HTERT RPE-1 (cell line): ENCODE data around the gene JAKMIP1.

Source experiments
- in situ Hi-C: fragments of 300-500 bp; cut with MboI; formaldehyde crosslinking; loops from 4 replicates; pipeline ENCODE4 v1.14.3; 2020; ENCODE audit warnings: low sequenced_read_pairs

The JAKMIP1 gene

GRCh38 chr4:6183740-6184139 is 16.6 kb downstream of the JAKMIP1 start:
- in situ Hi-C loops, result no loop called here

DNA sequence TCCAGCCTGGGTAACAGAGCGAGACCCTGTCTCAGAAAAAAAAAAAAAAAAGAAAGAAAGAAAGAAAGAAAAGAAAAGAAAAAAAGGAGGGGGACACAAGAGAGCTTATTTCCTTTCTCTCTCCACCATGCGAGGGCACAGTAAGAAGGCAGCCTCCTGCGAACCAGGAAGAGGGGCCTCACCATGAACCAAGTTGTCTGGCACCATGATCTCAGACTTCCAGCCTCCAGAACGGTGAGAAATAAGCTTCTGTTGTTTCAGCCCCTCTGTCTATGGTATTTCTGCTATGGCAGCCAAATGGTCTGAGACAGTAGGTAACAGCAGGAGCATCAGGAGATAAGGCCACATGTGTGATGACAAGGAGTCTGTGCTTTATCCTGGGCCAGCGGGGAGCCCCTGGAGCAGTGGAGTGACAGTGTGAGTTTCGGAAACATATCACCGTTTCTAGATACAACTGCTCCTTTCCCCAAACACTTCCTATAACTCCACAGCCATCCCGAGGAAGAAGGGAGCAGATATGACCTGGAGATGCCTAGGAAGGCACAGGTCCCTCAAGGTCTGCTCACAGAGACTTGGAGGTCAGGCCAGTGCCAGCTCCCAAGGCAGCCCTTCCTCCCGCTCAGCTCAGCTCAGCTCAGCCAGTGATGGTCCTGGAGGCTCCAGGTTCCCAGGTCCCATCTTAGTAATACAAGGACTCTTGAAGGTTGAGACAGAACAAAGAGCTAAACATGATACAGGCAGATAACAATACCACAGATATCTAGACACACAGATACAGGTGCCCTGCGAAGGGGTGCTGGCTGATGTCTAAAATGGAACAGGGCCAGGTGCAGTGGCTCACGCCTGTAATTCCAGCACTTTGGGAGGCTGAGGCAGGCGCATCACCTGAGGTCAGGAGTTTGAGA is 17.7 kb downstream of the JAKMIP1 start:
- in situ Hi-C loops, result no loop called here

DNA sequence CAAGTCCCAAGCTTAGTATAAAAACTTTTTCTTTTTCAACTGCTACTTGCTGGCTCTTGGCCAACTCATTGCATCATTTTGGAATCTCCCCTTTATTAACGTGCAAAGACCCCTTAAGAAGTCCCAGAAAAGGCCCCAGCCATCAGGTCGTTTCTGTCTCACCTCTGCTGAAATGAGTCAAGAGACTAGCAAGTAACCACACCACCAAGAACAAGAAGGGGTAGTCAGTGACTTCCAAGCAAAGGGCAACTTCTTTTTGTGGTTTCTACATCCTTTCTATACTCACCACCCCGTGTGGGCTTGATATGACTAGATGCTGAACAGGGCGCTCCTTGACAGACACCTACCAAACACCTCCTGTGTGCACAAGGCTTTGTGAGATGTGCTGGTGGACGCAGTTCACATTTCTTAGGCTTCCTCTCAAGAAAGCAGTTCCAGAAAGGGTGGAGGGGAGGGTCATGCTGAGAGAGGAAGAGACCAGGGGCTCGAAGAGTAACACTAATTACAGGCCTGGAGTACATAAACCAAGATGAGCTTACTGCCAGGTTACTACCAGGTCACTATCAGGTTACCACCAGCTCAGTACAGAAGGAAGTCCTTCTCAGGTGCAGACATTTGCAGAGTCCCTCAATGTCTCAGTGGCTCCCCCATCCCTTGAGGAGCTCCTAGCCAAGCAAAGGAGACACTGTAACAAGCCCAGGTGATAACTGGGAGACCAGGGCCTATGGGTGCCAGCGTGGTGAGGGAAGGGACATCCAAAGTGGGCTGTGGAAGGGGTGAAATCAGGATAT is 19.3 kb downstream of the JAKMIP1 start:
- in situ Hi-C loops, result no loop called here

DNA sequence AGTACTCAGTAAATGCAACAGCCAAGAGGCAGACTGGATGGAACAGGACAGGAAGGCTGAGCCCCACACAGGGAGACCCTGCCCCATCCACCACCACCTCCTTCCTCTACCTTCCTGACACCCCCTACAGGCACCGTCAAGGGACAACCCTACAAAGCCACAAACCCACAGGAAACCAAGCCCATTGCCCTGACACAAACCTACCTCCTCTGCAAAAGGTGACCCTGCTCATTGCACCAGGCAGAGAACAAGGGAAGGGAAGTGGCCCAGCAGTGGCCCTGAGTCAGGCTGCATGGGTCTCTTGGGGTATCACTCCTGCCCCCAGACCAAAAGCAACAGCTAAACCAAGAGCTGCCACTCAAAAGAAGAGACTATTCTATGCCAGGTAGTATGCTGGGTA is 21.0 kb downstream of the JAKMIP1 start:
- in situ Hi-C loops, result no loop called here

GRCh38 chr4:6178757-6179156 is 21.6 kb downstream of the JAKMIP1 start:
- in situ Hi-C loops, result no loop called here

DNA sequence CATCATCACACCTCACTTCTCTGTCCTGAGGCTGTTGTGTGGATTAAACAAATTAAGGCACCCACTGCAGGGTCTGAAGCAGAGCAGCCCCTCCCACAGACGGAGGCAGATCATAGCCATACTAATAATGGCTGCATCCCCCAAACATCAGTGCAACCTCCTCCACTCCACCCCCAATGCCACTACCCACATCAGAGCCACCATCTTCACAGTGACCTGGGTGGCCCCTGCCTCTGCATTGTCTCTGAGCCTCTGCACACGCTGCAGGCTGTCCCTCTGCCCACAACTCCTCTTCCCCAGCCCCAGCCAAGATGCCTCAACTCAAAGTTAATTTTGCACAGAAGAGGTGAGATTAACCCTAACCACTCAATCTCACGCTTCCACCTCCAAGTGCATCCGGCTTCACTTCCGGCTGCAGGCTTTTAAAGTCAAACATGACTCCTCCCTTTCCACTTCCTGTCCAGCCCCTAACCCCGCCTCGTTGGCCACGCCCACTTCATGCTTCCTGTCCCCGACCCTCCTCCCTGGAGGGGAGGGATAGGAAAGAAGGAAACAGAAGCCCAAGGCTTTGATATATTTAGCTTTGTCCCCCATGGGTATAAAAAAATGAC is 22.7 kb downstream of the JAKMIP1 start:
- in situ Hi-C loops, result no loop called here

- in situ Hi-C loops, result no loop called here
Measured at GRCh38 chr4:6175426-6175825, 24.9 kb downstream of the JAKMIP1 start.

GRCh38 chr4:6172927-6173200 is 27.5 kb downstream of the JAKMIP1 start:
- in situ Hi-C loops, result no loop called here

DNA sequence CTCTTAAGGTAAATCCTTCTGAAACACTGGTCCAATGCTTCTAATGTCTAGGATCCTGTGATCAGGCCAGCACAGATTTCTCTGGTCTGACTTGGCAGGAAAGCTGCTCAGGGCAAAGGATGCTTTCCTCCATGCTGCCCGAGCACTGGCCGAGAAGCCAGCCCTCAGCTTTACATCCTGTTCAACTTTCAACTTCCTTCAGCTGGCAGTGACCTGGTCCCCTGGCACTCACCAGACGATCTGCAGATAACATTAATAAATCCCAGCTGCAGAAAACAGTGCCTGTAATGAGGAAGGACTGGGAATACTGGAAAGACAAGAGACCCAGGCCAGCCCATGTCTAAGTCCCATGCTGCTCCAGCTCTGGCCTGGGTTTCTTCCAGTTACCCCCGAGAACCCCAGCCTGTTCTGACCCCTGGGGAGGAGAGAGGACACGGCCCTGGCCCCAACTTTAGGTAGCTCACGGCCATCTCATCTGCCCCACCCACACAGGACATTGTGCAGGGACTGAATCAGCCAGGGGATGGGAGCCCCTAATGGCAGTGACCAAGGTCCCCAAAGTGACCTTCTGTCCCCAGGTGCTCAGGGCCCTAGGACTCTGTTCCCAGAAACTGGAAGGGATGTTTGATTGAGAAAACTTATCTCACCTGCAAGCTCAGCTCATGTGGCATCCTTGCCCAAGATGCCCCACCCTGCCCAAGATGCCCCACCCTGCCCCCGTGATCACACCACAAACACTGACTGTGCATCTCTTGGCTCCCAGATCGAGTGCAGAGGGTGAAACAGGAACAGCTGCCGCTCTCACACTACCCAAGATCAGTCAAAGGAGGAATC is 28.0 kb downstream of the JAKMIP1 start:
- in situ Hi-C loops, result no loop called here

GRCh38 chr4:6169239-6169638 is 31.1 kb downstream of the JAKMIP1 start:
- in situ Hi-C loops, result no loop called here

DNA sequence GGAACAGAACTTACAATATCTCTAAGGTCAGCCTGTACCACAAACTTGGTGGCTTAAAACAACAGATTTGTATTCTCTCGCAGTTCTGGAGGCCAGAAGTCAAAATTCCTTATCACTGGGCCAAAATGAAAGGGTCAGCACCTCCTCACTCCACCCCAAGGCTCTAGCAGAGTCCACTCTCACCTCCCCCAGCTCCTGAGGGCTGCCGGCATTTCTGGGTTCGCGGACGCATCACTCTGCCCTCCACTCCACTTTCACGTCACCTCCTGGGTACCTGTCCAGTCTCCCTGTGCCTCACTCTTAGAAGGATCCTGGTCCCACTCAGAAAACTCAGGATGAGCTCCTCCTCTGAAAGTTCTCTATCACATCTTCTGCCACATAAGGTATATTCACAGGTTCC is 34.6 kb downstream of the JAKMIP1 start:
- in situ Hi-C loops, result no loop called here

GRCh38 chr4:6162885-6163284 is 37.5 kb downstream of the JAKMIP1 start:
- in situ Hi-C loops, result no loop called here

- in situ Hi-C loops, result no loop called here
Measured at GRCh38 chr4:6161921-6162464, 38.4 kb downstream of the JAKMIP1 start.

DNA sequence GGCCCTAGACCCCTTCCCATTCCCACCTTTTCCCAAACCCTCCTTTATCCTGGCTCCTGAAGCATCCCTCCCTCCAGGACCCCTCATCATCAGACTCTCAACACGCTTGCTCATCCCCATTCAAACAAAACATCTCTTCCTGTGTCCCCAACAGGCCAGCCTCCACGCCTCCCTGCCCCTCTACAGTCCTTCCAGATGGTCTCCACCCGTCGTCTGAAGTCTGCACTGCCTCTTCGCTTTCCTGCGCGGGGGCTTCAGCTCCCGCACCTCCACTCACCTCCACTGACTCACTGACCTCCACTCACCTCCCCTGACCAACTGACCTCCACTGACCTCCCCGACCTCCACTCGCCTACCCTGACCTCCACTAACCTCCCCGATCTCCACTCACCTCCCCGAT is 39.8 kb downstream of the JAKMIP1 start:
- in situ Hi-C loops, result no loop called here

GRCh38 chr4:6157926-6158325 is 42.4 kb downstream of the JAKMIP1 start:
- in situ Hi-C loops, result no loop called here

DNA sequence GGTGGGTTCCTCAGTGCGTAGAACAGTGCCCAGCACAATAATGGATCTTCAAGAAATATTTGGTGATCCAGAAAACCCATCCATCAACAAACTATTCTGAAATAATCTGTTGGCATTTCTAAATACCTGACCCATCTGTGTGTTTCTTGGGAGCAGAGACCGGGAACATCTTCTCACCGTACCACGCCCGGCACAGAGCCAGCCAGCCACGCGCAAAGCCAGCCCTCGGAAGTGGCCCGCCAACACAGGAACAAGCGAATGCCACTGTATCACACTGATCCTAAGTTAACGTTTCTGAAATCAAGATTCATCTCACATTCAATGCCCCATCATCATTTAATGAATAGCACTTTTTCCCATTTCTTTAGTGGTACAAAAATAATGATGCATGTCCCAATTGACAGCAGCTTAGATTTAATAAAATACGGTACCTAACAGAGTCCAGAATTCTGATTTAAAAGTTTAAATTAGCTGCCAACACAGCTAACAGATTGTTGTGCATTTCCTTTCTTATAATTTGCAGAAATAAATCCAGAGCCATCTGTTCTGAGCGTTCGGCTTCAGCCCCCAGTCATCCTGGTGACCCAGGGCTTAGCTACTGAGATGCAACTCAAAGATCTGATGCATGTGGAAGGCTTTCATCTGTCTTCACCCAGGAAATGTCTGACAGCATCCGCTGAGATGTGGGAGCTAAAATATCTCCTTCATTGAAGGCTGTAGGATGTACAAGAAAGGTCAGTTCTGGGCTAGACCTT is 44.2 kb downstream of the JAKMIP1 start:
- in situ Hi-C loops, result no loop called here

DNA sequence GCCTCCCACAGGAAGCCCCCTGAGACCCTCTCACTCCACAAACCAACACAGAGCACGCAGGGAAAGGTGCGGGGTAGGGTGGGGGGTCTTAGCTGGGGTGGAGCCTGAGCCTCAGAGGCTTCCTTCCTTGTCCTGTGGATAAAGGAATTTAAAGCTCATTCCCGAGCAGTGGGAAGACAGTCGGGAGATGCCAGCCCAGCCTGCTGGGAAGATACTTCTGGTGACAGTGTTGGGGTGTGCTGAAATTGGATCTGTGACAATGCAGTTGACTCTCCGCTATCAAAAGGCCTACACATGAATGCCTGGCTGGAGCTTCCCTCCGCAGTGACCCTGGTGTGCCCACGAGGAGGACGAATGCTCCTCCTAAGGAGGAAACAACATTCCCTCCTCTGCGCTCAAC is 45.5 kb downstream of the JAKMIP1 start:
- in situ Hi-C loops, result no loop called here

GRCh38 chr4:6153874-6154273 is 46.5 kb downstream of the JAKMIP1 start:
- in situ Hi-C loops, result no loop called here

- in situ Hi-C loops, result no loop called here
Measured at GRCh38 chr4:6152869-6153705, 47.3 kb downstream of the JAKMIP1 start.
